ENCODE results near the gene PANX2.

- TF ChIP-seq ZFX (IDR thresholded peaks at IDR 0.05): no peak
- no peak for TF ChIP-seq CTCF (conservative IDR thresholded peaks at IDR 0.05)
Observed at GRCh38 chr22:50194037-50194805, 23.7 kb downstream of the PANX2 start.

Data from C4-2B (cell line).